PC-9 (cell line): ENCODE data around the gene TDRD1.

ENCODE experiments used
- EZH2 ChIP-seq: fragments of 200-600 bp; sonication (generic); IDR thresholded peaks from 2 replicates; pipeline ENCODE4 v1.8.0; 2017; ENCODE audit warnings: antibody characterized with exemption, low read depth
- TF ChIP-seq, protein P1 (sequence below): fragments of 200-600 bp; sonication (generic); conservative IDR thresholded peaks from 2 replicates; pipeline ENCODE4 v1.6.1; 2017; ENCODE audit warnings: mixed run types, antibody characterized with exemption, mild to moderate bottlenecking, moderate library complexity

DNA sequence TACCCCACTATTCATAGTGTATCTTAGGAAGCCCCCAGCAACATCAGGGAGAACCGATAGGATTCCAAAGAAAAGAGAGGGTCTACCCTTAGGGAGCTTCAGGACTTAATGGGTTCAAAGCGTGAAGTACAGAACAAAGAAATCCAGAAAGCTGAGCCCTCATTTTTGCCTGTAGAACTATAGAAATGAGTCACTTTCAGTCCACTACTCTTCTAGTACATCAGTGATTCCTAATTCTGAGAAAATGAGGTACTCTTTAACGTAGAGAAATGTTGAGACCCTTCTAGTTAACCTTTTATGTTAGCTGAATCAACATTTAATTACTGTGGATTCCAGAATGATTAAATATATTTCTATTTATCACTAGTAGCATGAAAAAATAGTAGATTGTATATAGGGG, 1.8 kb downstream of the TDRD1 start:
- TF ChIP-seq, protein P1, sequence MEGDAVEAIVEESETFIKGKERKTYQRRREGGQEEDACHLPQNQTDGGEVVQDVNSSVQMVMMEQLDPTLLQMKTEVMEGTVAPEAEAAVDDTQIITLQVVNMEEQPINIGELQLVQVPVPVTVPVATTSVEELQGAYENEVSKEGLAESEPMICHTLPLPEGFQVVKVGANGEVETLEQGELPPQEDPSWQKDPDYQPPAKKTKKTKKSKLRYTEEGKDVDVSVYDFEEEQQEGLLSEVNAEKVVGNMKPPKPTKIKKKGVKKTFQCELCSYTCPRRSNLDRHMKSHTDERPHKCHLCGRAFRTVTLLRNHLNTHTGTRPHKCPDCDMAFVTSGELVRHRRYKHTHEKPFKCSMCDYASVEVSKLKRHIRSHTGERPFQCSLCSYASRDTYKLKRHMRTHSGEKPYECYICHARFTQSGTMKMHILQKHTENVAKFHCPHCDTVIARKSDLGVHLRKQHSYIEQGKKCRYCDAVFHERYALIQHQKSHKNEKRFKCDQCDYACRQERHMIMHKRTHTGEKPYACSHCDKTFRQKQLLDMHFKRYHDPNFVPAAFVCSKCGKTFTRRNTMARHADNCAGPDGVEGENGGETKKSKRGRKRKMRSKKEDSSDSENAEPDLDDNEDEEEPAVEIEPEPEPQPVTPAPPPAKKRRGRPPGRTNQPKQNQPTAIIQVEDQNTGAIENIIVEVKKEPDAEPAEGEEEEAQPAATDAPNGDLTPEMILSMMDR: no peak
- TF ChIP-seq EZH2: no peak
